Stimulated activated CD8-positive, alpha-beta memory T cell treated with anti-CD3 and anti-CD28 coated beads, Interleukin-12 subunit alpha, Interleukin-12 subunit beta, amount 100 ng/mL, for 1 hour (primary cell): ENCODE results near the gene ANGPTL8.
A peak's percentile ranks its signal among the peaks of the same experiment; 100 is the strongest.

Experiments
- DNase-seq: peaks from one replicate; pipeline ENCODE4 v3.0.0-alpha.2; 2020; ENCODE audit warnings: low read depth

Gene ANGPTL8

GRCh38 chr19:11239377-11240000 is at the start of gene ANGPTL8:
TSS of gene ANGPTL8 (plus strand) at chr19:11239619. CDS start at chr19:11239638, 19 bp downstream.
- DNase-seq: no peak

DNA sequence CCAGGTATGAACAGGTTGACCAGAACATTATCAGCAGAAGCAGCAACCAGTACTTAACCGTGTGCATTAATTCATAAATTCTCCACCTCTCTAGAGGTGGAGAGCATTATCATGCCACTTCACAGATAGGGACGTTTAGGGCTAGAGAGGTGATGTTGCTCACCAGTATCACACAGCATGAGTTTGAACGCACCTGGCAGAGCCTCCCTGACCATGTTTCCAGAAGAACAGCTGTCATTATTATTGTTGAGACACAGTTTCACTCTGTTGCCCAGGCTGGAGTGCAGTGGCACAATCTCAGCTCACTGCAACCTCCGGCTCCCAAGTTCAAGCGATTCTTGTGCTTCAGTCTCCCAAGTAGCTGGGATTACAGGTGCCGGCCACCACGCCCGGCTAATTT is 48.9 kb upstream of the ANGPTL8 start:
- no peak for DNase-seq

GRCh38 chr19:11191273-11191755 is 48.1 kb upstream of the ANGPTL8 start:
- no peak for DNase-seq

DNA sequence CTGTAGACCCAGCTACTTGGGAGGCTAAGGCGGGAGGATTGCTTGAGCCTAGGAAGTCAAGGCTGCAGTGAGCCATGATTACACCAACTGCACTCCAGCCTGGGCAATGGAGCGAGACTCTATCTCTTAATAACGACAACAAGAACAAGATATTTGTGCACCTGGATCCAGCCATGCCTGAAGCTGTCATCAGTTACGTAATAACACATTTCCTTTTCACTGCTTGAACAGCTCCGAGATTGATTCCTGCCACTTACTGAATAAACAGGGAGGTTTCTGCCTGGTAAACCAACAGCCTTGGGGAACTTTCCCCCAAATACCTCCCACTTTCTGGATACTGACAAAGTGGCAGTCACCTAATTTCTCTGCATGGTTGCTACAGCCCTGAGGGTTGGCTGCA is 47.5 kb upstream of the ANGPTL8 start:
- DNase-seq: no peak

DNA sequence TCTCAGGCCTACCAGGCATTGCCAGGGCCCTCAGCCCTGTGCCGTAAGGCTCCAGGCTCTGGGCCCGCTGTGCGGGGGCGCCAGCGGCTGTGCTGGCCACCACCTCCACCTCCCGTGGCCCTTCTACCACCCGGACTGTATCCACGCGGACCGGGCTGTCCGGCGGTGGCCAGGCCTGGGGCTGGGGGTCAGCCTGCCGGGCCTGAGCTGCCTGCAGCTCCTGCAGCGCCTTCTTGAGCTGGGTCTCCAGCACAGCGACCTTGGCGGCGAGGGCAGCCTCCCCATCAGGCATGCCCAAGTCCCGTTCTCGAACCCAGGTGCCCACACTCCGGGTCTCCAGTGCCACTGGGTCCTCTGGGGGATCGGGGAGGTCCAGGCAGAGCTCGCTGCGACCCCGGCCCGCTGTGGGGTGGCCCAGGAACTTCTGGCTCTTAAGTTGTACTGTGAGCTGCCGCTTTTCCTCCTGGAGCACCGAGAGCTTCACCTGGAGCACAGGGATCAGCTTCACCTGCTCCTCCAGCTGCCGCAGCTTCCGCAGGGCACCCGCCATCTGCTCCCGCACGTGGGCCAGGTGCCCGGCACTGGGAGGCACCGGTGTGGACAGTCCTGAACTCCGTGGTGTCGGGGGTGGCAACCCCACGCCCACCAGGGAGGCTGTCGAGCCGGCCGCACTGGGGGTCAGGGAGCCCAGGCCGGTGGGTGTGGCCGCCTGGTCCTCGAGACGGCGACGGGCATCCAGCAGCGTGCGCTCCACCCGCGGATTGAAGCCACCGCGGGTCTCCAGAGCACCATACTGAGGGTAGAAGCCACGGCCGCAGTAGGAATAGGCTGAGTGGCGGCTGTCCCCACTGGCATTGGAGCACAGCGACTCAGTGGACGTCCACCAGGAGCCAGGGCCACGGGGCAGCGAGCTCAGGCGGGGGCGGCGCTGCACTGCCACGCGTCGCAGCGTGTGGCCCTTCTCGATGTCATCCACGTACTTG is 46.2 kb upstream of the ANGPTL8 start:
- no peak for DNase-seq

DNA sequence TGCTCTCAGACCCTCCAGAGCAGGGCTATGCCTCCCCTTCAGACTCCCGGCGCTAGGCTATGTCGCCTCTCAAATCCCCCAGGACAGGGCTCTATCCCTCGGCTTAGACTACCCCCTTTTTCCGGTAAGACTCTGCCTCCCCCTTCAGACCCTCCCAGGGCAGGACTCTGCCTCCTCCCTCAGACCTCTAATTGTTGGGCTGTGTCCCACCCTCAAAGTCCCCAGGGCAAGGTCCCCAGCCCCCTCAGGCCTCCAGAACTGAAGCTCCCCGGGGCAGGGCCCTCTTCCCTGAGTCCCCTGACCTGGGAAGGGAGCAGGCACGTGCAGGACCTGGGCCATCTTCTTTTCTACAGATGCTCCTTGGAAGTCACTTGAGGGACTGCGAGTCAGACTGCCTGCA is 45.2 kb upstream of the ANGPTL8 start:
- no peak for DNase-seq

DNA sequence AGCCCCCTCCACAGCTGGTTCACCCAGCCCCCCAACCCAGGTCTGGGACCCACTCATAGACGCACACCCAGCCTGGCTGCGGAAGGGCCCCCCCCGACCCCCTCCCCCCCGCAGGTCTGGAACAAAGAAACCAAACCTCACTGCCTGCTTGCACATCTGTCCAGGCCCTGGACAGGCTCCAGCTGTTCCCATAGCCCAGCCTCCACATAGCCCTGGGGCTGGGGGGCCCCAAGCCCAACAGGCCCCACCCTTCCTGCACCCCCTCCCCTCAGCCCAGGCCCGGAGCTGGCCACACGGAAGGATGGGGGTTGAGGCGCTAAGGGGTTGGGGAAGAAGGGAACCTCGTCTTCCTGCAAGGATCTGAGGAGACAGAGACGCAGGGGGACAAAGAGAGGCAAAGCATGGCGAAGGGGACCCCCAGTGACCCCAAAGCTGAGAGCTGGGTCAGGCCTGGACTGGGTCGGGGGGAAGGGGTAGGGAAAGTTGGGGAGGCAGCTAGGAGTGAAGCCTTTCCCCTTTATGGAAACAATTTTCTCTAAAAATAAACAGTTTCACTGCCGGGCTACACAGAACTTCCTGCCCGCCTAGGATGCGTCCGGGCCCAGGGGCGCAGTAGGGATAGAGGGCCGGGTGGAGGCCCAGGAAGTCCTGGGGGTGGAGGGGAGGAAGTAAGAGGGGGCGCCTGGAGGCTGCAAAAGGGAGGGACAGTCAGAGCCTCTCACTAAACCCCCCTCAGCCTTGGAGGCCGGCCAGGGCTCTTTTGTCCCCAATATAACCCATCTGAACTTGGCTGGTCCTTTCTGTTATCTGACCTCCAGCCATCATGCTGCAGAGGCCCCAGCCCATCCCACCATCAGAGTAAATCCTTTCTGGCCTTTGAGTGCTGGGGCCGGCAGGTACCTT is 44.5 kb upstream of the ANGPTL8 start:
- no peak for DNase-seq

- no peak for DNase-seq
These were observed 43.7 kb upstream of the ANGPTL8 start for GRCh38 chr19:11195681-11196080.

DNA sequence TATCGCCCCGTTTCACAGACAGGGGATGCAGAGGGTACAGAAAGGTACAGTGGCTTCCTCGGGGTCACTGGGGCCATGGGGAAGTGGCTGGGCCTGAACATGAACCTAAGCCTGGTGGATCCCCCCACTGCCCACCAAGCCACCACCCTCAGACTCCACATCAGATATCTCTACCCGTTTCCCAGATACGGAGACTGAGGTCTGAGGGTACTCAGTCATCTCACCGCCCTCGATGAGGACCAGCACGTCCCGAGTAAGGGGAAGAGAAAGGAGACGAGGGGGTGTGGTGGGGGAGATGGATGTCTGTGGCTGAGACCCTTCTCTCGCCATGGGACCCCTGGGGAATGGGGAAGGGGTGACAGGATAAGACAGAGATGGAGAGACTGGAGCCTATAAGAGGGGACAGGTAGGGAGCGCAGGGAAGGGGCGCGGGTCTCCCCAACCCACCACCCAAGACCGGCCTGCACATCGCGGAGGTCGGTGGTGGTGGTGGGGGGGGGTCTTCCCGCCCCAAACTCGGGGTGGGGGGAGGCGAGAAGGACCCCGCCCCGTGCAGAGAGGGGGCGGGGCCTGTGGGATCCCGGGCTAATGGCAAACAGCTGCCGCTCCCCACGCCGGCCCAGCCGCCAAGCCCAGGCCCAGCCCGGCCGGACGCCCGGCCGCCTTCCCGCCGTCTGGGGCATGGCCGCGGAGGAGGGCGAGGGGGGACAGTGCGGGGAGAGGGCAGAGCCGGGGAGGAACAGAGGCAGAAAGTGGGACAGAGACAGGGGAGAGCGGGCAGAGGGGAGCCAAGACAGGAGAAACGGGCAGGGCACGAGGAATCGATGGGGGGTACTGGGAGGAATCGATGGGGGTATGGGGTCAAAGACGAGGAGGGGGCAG is 42.8 kb upstream of the ANGPTL8 start:
- DNase-seq: no peak

- DNase-seq: peak; percentile 47
These were observed 41.9 kb upstream of the ANGPTL8 start, which contains the start of gene KANK2 for GRCh38 chr19:11197291-11198174. TSS of gene KANK2 (minus strand) at chr19:11197545. CDS start at chr19:11194511, 3,034 bp downstream.

- no peak for DNase-seq
These were observed 41.3 kb upstream of the ANGPTL8 start for GRCh38 chr19:11198175-11198534.

DNA sequence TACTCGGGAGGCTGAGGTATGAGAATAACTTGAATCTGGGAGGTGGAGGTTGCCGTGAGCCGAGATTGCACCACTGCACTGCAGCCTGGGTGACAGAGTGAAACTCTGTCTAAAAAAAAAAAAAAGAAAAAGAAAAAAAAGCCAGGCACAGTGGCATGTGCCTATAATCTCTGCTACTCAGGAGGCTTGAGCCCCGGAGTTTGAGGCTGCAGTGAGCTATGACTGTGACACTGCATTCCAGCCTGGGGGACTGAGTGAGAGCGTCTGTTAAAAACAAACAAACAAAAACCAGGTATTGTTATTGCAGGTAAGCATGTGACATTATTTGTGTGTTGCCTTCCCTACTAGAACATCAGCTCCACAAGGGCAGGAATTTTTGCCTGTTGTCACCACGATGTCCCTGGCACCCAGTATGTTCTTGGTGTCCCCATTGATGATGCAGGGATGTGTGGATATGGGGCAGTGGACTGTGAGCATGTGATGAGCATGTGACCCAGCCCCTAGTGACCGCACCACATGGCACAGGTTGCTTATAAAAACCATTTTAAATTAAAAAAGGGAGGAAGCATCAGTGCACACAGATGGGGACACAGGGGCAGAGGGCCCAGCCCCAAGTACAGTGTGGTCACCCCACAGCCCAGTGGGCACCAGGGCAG is 40.5 kb upstream of the ANGPTL8 start:
- no peak for DNase-seq

GRCh38 chr19:11199517-11199916 is 39.9 kb upstream of the ANGPTL8 start:
- DNase-seq: no peak

GRCh38 chr19:11200015-11200574 is 39.3 kb upstream of the ANGPTL8 start:
- no peak for DNase-seq

GRCh38 chr19:11200931-11201330 is 38.5 kb upstream of the ANGPTL8 start:
- DNase-seq: no peak

GRCh38 chr19:11201791-11202190 is 37.6 kb upstream of the ANGPTL8 start:
- no peak for DNase-seq

DNA sequence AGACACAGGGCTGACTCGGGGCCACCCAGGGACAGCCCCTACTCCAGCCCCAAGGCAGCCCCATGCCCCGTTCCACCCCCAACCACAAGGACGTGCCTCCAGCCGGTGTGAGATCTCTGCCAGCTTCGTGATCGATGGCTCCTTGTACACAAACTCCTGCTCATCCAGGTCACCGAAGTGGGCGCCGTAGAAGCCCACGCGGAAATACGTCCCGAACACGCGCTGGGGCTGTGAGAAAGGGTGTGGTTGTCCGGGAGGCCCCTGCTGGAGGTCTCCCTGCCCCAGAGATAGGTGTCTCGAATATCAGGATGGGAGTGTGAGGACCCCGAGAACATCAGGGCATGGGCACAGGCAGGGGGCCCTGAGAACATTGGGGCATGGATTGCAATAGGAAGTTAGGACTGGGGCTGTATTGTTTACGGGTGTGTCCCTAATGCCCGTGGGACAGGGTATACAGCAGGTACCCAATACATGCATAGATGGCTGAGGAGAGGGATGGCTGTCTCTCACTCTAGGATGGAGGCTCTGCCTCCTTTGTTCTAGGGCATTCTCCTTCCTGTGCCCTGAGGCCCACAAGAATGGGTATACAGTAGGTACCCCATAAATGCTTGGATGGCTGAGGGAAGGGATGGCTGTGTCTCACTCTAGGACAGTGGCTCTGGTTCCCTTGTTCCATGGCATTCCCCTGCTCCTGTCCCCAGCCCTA is 36.8 kb upstream of the ANGPTL8 start:
- no peak for DNase-seq
